ENCODE results near the gene THRAP3. TPM values are rescaled to one million over a fixed set of nuclear protein-coding genes. Genes with fewer than 3 reads are reported as not detected.
"Not testable (repeated sequence)": the region's sequence is repeated elsewhere in the genome, so short reads cannot be mapped to it uniquely, and the experiment has no call there.

THRAP3 gene
- total RNA-seq, 2 experiments from 2014 or later = 128 to 133 TPM

GRCh38 chr1:36239941-36240637 lies 15.8 kb downstream of the THRAP3 start:
- Mint-ChIP-seq H3K4me3 (no peak overlapping the region), H3K27ac (no peak overlapping the region), H3K36me3 (ENCODE audit: low read depth) (peaks cover 51% of the 10 kb centered on the region), H3K27me3 (no peaks in the 10 kb centered on the region), H3K4me1 (peaks cover 20% of the 10 kb centered on the region), H3K9me3 (no peaks in the 10 kb centered on the region)
- no peak for DNase-seq
- ChIA-PET CTCF (interaction anchor here (0.9 kb wide), 2 partner anchors 23 to 46 kb away, joined by 3 read pairs; no protein-coding TSS in a partner anchor), POLR2A (interaction anchor here (0.6 to 1.0 kb wide), 3 partner anchors 14 to 146 kb away, joined by 3 to 4 read pairs (median 3); partner anchors contain the start of gene THRAP3)

GRCh38 chr1:36247538-36247937 lies 23.3 kb downstream of the THRAP3 start:
- Mint-ChIP-seq H3K27ac (no peak overlapping the region), H3K36me3 (ENCODE audit: low read depth) (peaks cover 42% of the 10 kb centered on the region), H3K4me3 (no peak overlapping the region), H3K4me1 (peaks cover 28% of the 10 kb centered on the region), H3K9me3 (no peaks in the 10 kb centered on the region), H3K27me3 (no peaks in the 10 kb centered on the region)
- ChIA-PET POLR2A (no interaction called here), CTCF (no interaction called here)
- no peak for DNase-seq

- Mint-ChIP-seq H3K27me3 (no peaks in the 10 kb centered on the region), H3K4me3 (no peak overlapping the region), H3K36me3 (ENCODE audit: low read depth) (peaks cover 39% of the 10 kb centered on the region), H3K9me3 (no peaks in the 10 kb centered on the region), H3K27ac (peak overlapping the region; percentile 22), H3K4me1 (peaks cover 33% of the 10 kb centered on the region)
- no peak for DNase-seq
- ChIA-PET CTCF (interaction anchor here (0.7 kb wide), 1 partner anchor 177 kb away, joined by 3 read pairs; no protein-coding TSS in a partner anchor), POLR2A (no interaction called here)
Measured at GRCh38 chr1:36248250-36248894, 24.1 kb downstream of the THRAP3 start.

DNA sequence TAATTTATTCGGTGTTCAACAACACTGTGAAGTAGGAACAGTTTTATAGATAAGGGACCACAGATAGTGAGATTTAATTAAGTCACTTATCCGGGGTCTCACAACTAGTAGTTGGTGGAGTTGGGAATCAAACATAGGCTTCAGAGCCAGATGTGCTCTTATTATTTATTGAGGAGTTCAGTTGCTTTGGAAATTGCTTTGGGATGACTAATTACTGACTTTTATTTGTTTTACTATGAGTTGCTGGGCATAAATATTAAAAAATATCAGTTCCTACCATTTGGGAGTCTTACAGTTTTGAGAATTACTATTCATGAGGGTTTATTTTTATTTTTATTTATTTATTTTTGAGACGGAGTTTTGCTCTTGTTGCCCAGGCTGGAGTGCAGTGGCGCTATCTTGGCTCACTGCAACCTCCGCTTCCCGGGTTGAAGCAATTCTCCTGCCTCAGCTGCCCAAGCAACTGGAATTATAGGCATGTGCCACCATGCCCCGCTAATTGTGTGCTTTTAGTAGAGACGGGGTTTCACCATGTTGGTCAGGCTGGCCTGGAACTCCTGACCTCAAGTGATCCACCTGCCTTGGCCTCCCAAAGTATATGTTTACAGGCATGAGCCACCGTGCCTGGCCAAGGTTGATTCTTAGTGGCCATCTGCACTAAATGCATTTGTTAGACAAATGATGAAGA lies 27.7 kb downstream of the THRAP3 start:
- no peak overlapping the region for H3K4me3 Mint-ChIP-seq
- ChIA-PET POLR2A (no interaction called here), CTCF (interaction anchor here (1.0 kb wide), 1 partner anchor 180 kb away, joined by 3 read pairs; no protein-coding TSS in a partner anchor)
- no peaks in the 10 kb centered on the region for H3K9me3 Mint-ChIP-seq
- H3K36me3 Mint-ChIP-seq (ENCODE audit: low read depth) = peaks cover 18% of the 10 kb centered on the region
- DNase-seq = no peak
- no peaks in the 10 kb centered on the region for H3K27me3 Mint-ChIP-seq
- H3K4me1 Mint-ChIP-seq = peaks cover 40% of the 10 kb centered on the region
- no peak overlapping the region for H3K27ac Mint-ChIP-seq

- H3K27ac Mint-ChIP-seq, H3K9me3 Mint-ChIP-seq, H3K4me3 Mint-ChIP-seq, POLR2A ChIA-PET, DNase-seq, H3K27me3 Mint-ChIP-seq: not testable (repeated sequence)
- Mint-ChIP-seq H3K4me1 (peaks cover 45% of the 10 kb centered on the region), H3K36me3 (ENCODE audit: low read depth) (peaks cover 22% of the 10 kb centered on the region)
- CTCF ChIA-PET = interaction anchor here (1.0 kb wide), 1 partner anchor 180 kb away, joined by 3 read pairs; no protein-coding TSS in a partner anchor
Measured at GRCh38 chr1:36252482-36252824, 28.2 kb downstream of the THRAP3 start.

DNA sequence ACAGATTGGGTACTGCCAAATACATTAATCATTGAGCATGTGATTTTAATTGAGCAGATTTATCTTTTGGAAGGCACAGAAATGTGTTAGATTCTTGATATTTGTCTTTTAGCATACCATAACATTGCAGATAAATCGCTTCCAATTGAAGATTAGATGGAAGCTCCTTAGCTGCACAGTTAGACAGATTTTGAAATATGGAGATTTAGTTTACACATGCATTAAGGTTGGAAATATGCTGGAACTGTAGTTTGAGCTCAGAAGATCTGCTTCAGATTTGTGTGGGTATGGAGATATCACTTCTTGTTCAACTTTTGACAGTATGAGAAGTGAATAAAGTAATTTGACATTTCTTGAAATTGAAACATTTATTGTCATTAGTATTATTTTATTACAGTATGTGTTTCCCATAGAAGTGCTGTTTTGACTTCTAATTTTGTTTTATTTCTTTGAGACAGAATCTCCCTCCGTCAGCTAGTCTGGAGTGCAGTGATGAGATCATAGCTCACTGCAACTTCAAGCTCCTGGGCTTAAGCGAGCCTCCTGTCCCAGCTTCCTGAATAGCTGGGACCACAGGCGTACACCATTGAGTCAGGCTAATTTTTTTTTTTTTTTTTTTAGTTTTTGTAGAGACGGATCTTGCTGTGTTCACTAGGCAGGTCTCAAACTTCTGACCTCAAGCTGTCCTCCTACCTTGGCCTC lies 29.1 kb downstream of the THRAP3 start:
- CTCF ChIA-PET = interaction anchor here (0.6 to 1.3 kb wide), 5 partner anchors 32 to 1047 kb away, joined by 3 to 4 read pairs (median 3); no protein-coding TSS in a partner anchor
- peaks cover 44% of the 10 kb centered on the region for H3K4me1 Mint-ChIP-seq
- H3K9me3 Mint-ChIP-seq = no peaks in the 10 kb centered on the region
- no peak overlapping the region for H3K27ac Mint-ChIP-seq
- no peaks in the 10 kb centered on the region for H3K27me3 Mint-ChIP-seq
- DNase-seq = no peak
- peaks cover 20% of the 10 kb centered on the region for H3K36me3 Mint-ChIP-seq (ENCODE audit: low read depth)
- POLR2A ChIA-PET = interaction anchor here (0.7 to 1.5 kb wide), 2 partner anchors 9 to 10 kb away, joined by 3 read pairs; no protein-coding TSS in a partner anchor
- H3K4me3 Mint-ChIP-seq = no peak overlapping the region

- Mint-ChIP-seq H3K27me3 (no peaks in the 10 kb centered on the region), H3K4me3 (no peak overlapping the region), H3K4me1 (peaks cover 29% of the 10 kb centered on the region), H3K36me3 (ENCODE audit: low read depth) (peaks cover 31% of the 10 kb centered on the region), H3K9me3 (no peaks in the 10 kb centered on the region), H3K27ac (no peak overlapping the region)
- CTCF ChIA-PET = no interaction called here
- DNase-seq = no peak
- POLR2A ChIA-PET = no interaction called here
Measured at GRCh38 chr1:36256558-36257374, 32.5 kb downstream of the THRAP3 start.

DNA sequence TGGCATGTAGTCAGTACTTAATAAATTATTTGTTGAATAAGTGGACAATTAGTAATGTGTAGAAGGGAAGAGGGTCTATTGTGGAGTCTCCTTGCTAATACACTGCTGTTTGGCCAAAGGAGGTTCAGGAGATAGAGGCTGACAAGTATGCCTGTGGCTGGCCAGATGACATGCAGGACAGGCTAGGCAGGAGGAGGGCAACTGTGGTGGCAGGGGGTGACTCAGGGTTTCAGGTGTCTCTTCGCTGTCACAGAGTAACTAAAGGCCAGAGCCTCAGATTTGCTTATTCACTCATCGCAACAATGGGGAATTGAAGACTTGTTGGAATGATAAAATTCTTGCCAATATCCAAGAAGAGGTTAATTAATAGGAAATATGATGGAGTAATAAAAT lies 33.1 kb downstream of the THRAP3 start:
- no peaks in the 10 kb centered on the region for H3K9me3 Mint-ChIP-seq
- H3K36me3 Mint-ChIP-seq (ENCODE audit: low read depth) = peaks cover 35% of the 10 kb centered on the region
- POLR2A ChIA-PET = no interaction called here
- CTCF ChIA-PET = no interaction called here
- no peak for DNase-seq
- H3K4me3 Mint-ChIP-seq = no peak overlapping the region
- H3K27ac Mint-ChIP-seq = no peak overlapping the region
- H3K4me1 Mint-ChIP-seq = peaks cover 30% of the 10 kb centered on the region
- H3K27me3 Mint-ChIP-seq = no peaks in the 10 kb centered on the region

DNA sequence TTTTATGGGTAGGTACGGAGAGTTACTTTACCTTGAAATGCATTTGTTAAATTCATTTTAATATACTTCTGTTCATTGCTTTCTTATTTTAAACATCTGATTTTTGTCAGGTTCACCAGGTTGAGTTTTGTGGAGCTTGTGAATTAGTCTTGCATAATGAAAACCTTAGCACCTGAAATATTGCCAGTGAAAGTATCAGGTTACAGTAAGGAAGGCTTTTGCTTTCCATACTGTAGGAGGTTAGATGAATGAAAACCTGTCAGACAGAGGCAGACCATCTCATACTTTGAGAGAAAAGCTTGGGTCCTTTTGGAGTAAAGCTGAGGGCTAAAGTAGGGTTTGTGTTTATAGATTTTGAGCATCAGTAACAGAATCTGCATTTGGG lies 34.7 kb downstream of the THRAP3 start:
- Mint-ChIP-seq H3K27ac (no peak overlapping the region), H3K27me3 (no peaks in the 10 kb centered on the region), H3K4me1 (peaks cover 21% of the 10 kb centered on the region), H3K36me3 (ENCODE audit: low read depth) (peaks cover 39% of the 10 kb centered on the region), H3K4me3 (no peak overlapping the region), H3K9me3 (no peaks in the 10 kb centered on the region)
- ChIA-PET POLR2A (interaction anchor here (1.2 kb wide), 1 partner anchor 71 kb away, joined by 4 read pairs; no protein-coding TSS in a partner anchor), CTCF (no interaction called here)
- DNase-seq = no peak

DNA sequence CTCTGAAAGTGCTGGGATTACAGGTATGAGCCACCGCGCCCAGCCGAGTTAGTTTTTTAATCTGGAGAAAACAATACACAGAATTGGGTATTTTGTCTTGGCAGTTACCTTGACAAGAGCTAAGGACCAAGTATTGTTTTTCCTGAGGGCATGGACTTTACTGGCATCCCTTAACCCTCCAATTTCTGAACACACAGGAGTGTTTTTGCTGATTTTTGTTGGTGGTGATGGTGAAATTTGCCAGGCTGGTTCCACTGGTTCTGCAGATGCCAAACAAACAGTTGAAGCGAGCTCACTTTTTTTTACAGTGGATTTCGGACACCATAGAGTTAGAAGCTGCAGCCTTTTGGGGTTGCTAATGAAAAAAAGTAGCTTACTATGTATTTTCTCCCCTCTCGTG lies 44.7 kb downstream of the THRAP3 start:
- no peak for DNase-seq
- POLR2A ChIA-PET = no interaction called here
- Mint-ChIP-seq H3K27ac (no peak overlapping the region), H3K9me3 (no peaks in the 10 kb centered on the region), H3K4me3 (no peak overlapping the region), H3K36me3 (ENCODE audit: low read depth) (peaks cover 47% of the 10 kb centered on the region), H3K4me1 (peaks cover 12% of the 10 kb centered on the region), H3K27me3 (no peaks in the 10 kb centered on the region)
- CTCF ChIA-PET = interaction anchor here (0.8 to 2.7 kb wide), 4 partner anchors 10 to 120 kb away, joined by 3 to 11 read pairs (median 4); partner anchors contain the start of gene TRAPPC3

GRCh38 chr1:36269408-36269838 lies 45.2 kb downstream of the THRAP3 start:
- peaks cover 12% of the 10 kb centered on the region for H3K4me1 Mint-ChIP-seq
- no peak overlapping the region for H3K27ac Mint-ChIP-seq

GRCh38 chr1:36273024-36273423 lies 48.8 kb downstream of the THRAP3 start:
- CTCF ChIA-PET = interaction anchor here (1.1 kb wide), 1 partner anchor 123 kb away, joined by 6 read pairs; the partner anchor contains the start of gene TRAPPC3
- Mint-ChIP-seq H3K4me1 (peaks cover 7% of the 10 kb centered on the region), H3K36me3 (ENCODE audit: low read depth) (peaks cover 38% of the 10 kb centered on the region), H3K27me3 (no peaks in the 10 kb centered on the region), H3K9me3 (no peaks in the 10 kb centered on the region), H3K27ac (no peak overlapping the region), H3K4me3 (no peak overlapping the region)
- DNase-seq = no peak
- POLR2A ChIA-PET = no interaction called here

More at GRCh38 chr1:36269408-36269838, 45.2 kb downstream of the THRAP3 start:
- H3K27me3 Mint-ChIP-seq = no peaks in the 10 kb centered on the region
- POLR2A ChIA-PET = no interaction called here
- DNase-seq = no peak
- no peak overlapping the region for H3K4me3 Mint-ChIP-seq
- CTCF ChIA-PET = interaction anchor here (0.8 to 2.7 kb wide), 4 partner anchors 10 to 120 kb away, joined by 3 to 11 read pairs (median 4); partner anchors contain the start of gene TRAPPC3
- no peaks in the 10 kb centered on the region for H3K9me3 Mint-ChIP-seq
- peaks cover 47% of the 10 kb centered on the region for H3K36me3 Mint-ChIP-seq (ENCODE audit: low read depth)
